Bronchial epithelial cell (primary cell): ENCODE results near the gene DUOX1. TPM values are rescaled to one million over a fixed set of nuclear protein-coding genes. Genes with fewer than 3 reads are reported as not detected.
"Not testable (repeated sequence)": the region's sequence is repeated elsewhere in the genome, so short reads cannot be mapped to it uniquely, and the experiment has no call there.

Experiments
- DNase-seq: peaks from one replicate; pipeline ENCODE4 v3.0.0-alpha.2; 2010; ENCODE audit warnings: low read depth
- FAIRE-seq: peaks from 2 replicates; lab custom pipeline; 2011; peaks lifted over from hg19 to GRCh38; lab: Jason Lieb, UNC
- H3K27me3 ChIP-seq: 2 replicates; pipeline ENCODE4 v1.5.1; 2011; ENCODE audit warnings: low read length; ENCODE audit not compliant: control insufficient read depth, insufficient read depth
- H3K36me3 ChIP-seq: 2 replicates; pipeline ENCODE4 v1.5.1; 2011; ENCODE audit warnings: low read length; ENCODE audit not compliant: control insufficient read depth, insufficient read depth
- H3K4me3 ChIP-seq: 2 replicates; pipeline ENCODE4 v1.5.1; 2011; ENCODE audit warnings: mild to moderate bottlenecking, low read depth, low read length, control low read depth
- CTCF ChIP-seq: IDR thresholded peaks from 2 replicates; pipeline ENCODE4 v1.5.1; 2011; ENCODE audit warnings: mild to moderate bottlenecking, moderate library complexity, low read length, control low read depth, inconsistent platforms; ENCODE audit not compliant: insufficient read depth, severe bottlenecking
- total RNA-seq: library from RNA; depleted of rRNA; stranded (reverse); fragments of >200 nt; gene quantifications from 2 replicates; pipeline ENCODE4 v1.2.1, GENCODE V29; 2014

Gene DUOX1
- total RNA-seq: 13.2 and 37.0 TPM in 2 replicates

- Histone ChIP-seq H3K4me3 (peak within 1 kb of the TSS; percentile 65), H3K27me3 (no peaks in the 10 kb centered on the region)
- no peak for FAIRE-seq
Measured at GRCh38 chr15:45129651-45130129, at the start of gene DUOX1, which contains the start of gene DUOXA1. Gene DUOX1 (plus strand): TSS chr15:45129994. CDS start chr15:45131967, 1,973 bp downstream. Gene DUOXA1 (minus strand): TSS chr15:45129879. CDS start chr15:45123014, 6,865 bp downstream.

GRCh38 chr15:45080593-45080992 is 49.2 kb upstream of the DUOX1 start:
- H3K36me3 ChIP-seq, FAIRE-seq, H3K4me3 ChIP-seq, H3K27me3 ChIP-seq, DNase-seq: not testable (repeated sequence)

More at GRCh38 chr15:45129651-45130129, at the start of gene DUOX1, which contains the start of gene DUOXA1:
- DNase-seq: peak; percentile 56
- TF ChIP-seq CTCF: no peak
- peaks cover 3% of the 10 kb centered on the region for H3K36me3 ChIP-seq

GRCh38 chr15:45082412-45082811 is 47.4 kb upstream of the DUOX1 start:
- not testable (repeated sequence) for H3K4me3 ChIP-seq, H3K27me3 ChIP-seq, DNase-seq, H3K36me3 ChIP-seq, FAIRE-seq

- Histone ChIP-seq H3K4me3 (no peak overlapping the region), H3K27me3 (no peaks in the 10 kb centered on the region), H3K36me3 (no peaks in the 10 kb centered on the region)
- FAIRE-seq: no peak
- no peak for TF ChIP-seq CTCF
- DNase-seq: peak; percentile 89
Measured at GRCh38 chr15:45083223-45083622, 46.6 kb upstream of the DUOX1 start.

GRCh38 chr15:45084163-45084562 is 45.6 kb upstream of the DUOX1 start:
- FAIRE-seq (no peak), DNase-seq (no peak)
- no peak for TF ChIP-seq CTCF
- H3K36me3 ChIP-seq: no peaks in the 10 kb centered on the region
- no peaks in the 10 kb centered on the region for H3K27me3 ChIP-seq
- H3K4me3 ChIP-seq: no peak overlapping the region

GRCh38 chr15:45087513-45087912 is 42.3 kb upstream of the DUOX1 start:
- no peak for DNase-seq
- H3K36me3 ChIP-seq: no peaks in the 10 kb centered on the region
- no peaks in the 10 kb centered on the region for H3K27me3 ChIP-seq
- no peak overlapping the region for H3K4me3 ChIP-seq
- FAIRE-seq: no peak
- no peak for TF ChIP-seq CTCF
